Esophagus (tissue), 2 donors: Measurements from ENCODE around the gene UNC5C. TPM values are rescaled to one million over a fixed set of nuclear protein-coding genes. Genes with fewer than 3 reads are reported as not detected.

Experiments used
- H3K27ac ChIP-seq, 2 donors: one replicate each; pipeline ENCODE4 v1.5.1; 2013; ENCODE audit warnings: low read depth in 2 of 2, mild to moderate bottlenecking in 2 of 2, inconsistent platforms in 1 of 2, low read length in 1 of 2, moderate library complexity in 1 of 2
- H3K27me3 ChIP-seq, 2 donors: one replicate each; pipeline ENCODE4 v1.6.1; 2013; ENCODE audit warnings: low read length in 2 of 2, control low read depth in 1 of 2, mild to moderate bottlenecking in 1 of 2; ENCODE audit not compliant: insufficient read depth in 2 of 2, control insufficient read depth in 1 of 2
- H3K36me3 ChIP-seq, 2 donors: one replicate each; pipeline ENCODE4 v1.6.1; 2013; ENCODE audit warnings: low read length in 1 of 2; ENCODE audit not compliant: control insufficient read depth in 2 of 2, insufficient read depth in 2 of 2
- H3K4me1 ChIP-seq, 2 donors: one replicate each; pipeline ENCODE4 v1.6.1; 2013; ENCODE audit warnings: low read length in 1 of 2; ENCODE audit not compliant: control insufficient read depth in 2 of 2, insufficient read depth in 2 of 2
- H3K4me3 ChIP-seq, 2 donors: one replicate each; pipeline ENCODE4 v1.5.1; 2013; ENCODE audit warnings: low read length in 2 of 2, mild to moderate bottlenecking in 2 of 2, low read depth in 1 of 2, moderate library complexity in 1 of 2
- H3K9me3 ChIP-seq, 2 donors: one replicate each; pipeline ENCODE4 v1.6.1; 2013; ENCODE audit warnings: mild to moderate bottlenecking in 2 of 2, low read depth in 1 of 2, low read length in 1 of 2, moderate library complexity in 1 of 2; ENCODE audit not compliant: control insufficient read depth in 2 of 2, insufficient read depth in 1 of 2
- WGBS, 2 donors: extraction: QIAGEN DNeasy Blood & Tissue Kit; methylation state at CpG; one replicate each; pipeline ENCODE4 v1.1.7; 2013; 5-methylcytosine and 5-hydroxymethylcytosine counted together
- polyA plus RNA-seq, 2 donors: library from polyadenylated mRNA; stranded (reverse); fragments of 200-250 nt; gene quantifications; one replicate each; pipeline ENCODE4 v1.2.3, GENCODE V29; 2013
- donor health status: healthy with polysubstance abuse.
- donor health status: Bipolar disorder and iron deficiency.

Gene UNC5C
- polyA plus RNA-seq, 2 donors: 0.04 to 0.09 TPM

DNA sequence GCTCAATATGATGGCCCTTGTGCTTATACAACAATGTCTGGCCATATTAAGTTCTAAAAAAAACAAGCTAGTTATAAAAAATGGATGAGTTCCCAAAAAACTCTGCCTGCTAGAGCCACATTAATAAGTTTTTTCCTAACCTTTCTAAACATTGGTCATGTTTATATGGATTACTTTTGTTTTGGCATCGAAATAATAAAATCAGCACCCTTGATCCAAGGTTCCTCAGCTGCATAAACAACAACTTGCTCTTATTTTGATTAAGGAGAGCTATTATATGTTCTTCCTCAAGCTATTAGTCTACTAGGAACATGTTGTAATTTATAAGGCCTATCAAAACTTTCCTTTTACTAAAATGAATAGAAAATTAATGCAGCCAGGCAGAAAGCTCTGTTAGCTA, 48.4 kb downstream of the UNC5C start:
- Histone ChIP-seq H3K9me3 (no peaks in the 10 kb centered on the region), H3K4me1 (no peaks in the 10 kb centered on the region), H3K36me3 (no peaks in the 10 kb centered on the region), H3K27me3 (no peaks in the 10 kb centered on the region), H3K4me3 (no peak overlapping the region), H3K27ac (no peak overlapping the region)
- WGBS, 2 donors: 29 to 45% methylated on average over 1 of the region's 1 CpG

DNA sequence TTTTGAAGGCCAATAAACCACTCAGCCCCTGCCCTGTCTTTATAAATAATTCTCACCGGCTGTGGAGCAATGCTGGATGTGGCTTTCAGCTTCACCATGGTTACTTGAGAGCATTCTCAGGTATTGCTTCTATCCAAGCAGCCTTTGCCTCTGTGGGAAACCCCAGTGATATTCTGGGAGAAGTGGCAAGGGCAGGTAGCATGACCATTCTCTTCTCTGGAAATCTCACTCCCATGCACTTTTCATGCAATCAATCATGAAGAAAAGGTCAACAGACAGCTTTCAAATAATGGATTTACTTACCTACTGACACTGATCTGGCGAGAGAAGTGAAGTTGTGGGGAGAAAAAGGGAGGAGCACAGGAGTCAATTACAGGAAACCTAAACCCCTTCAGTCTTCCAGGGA, 49.5 kb downstream of the UNC5C start:
- H3K4me3 ChIP-seq: no peak overlapping the region
- 63 to 66% methylated on average over 2 of the region's 2 CpGs for WGBS, 2 donors
- H3K36me3 ChIP-seq: no peaks in the 10 kb centered on the region
- no peaks in the 10 kb centered on the region for H3K4me1 ChIP-seq
- H3K27me3 ChIP-seq: no peaks in the 10 kb centered on the region
- no peak overlapping the region for H3K27ac ChIP-seq
- H3K9me3 ChIP-seq: no peaks in the 10 kb centered on the region

DNA sequence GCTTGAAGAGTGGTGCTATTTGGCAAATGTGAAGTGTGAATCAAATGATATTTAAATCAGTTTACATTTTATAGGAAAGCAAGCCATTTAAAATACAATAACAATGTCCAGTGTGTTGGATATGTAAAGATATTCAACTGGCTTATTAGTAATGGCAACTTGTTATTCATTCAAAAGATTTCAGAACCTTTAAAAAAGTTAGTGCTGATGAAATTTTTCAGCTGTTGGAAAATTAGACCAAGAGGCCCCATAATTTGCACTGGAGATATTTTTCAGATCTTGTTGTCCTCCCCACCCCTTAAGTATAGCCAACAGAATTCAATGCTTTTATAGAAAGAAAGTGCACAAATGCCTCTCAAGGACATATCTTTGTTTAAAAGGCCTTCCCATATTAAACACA, 54.6 kb downstream of the UNC5C start:
- Histone ChIP-seq H3K27ac (no peak overlapping the region), H3K4me1 (no peaks in the 10 kb centered on the region), H3K27me3 (no peaks in the 10 kb centered on the region), H3K36me3 (no peaks in the 10 kb centered on the region), H3K4me3 (no peak overlapping the region), H3K9me3 (no peaks in the 10 kb centered on the region)

DNA sequence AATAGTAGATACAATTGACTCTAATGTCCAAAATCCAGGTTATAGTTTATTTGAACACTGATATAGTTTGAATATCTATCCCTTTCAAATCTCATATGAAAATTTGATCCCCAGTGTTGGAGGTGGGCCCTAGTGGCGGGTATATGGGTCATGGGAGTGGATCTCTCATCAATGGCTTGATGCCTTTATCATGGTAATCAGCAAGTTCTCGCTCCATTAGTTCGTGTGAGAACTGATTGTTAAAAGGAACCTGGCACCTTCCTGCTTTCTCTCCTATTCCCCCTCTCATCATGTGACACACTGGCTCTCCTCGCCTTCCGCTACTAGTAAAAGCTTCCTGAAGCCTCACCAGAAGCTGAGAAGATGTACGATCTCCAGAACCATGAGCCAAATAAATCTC, 70.1 kb downstream of the UNC5C start:
- WGBS, 2 donors: 83 to 87% methylated on average over 6 of the region's 6 CpGs
- Histone ChIP-seq H3K36me3 (no peaks in the 10 kb centered on the region), H3K27me3 (no peaks in the 10 kb centered on the region), H3K4me3 (no peak overlapping the region), H3K9me3 (peaks cover 0 to 2% of the 10 kb centered on the region in 2 donors), H3K4me1 (no peaks in the 10 kb centered on the region), H3K27ac (no peak overlapping the region)

DNA sequence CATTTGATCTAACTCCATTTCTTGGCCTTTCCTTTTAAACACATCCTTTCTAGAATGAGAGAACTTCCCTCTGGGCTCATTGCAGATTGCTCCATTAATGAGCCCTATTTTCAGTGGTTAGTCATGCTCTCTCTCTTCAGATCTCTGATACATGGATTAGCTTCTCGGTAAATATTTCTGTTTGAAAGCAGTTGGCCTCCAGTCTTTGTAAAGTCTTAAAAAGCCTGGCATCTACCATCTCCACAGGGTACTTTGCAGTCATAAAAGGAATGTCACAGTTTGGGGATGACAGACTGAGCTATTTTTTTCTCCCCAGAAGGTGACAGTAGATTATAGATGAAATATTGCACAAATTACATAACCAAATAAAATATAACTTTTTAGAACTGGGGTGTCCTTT, 72.7 kb downstream of the UNC5C start:
- 38 to 42% methylated on average over 1 of the region's 1 CpG for WGBS, 2 donors
- Histone ChIP-seq H3K4me3 (no peak overlapping the region), H3K27ac (no peak overlapping the region), H3K4me1 (no peaks in the 10 kb centered on the region), H3K9me3 (peaks cover 0 to 2% of the 10 kb centered on the region in 2 donors), H3K27me3 (no peaks in the 10 kb centered on the region), H3K36me3 (no peaks in the 10 kb centered on the region)

DNA sequence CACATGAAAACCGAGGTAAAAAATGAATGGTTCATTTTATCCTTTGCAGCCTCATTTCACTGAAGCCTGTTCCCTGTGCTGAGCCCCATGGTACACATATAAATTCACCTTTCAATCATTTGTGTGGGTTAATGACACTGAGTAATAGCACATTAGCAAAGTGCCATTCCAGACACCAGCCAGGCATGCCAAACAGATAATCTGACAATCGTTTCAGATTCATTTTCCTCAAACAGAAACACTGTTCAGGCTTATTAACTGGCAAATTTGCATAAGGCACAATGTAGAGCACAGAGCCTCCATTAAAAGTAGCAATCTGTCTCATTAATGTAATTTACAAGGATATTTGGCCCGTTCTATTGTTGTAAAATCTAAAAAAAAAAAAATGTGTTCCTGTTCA, 76.2 kb downstream of the UNC5C start:
- WGBS, 2 donors: 37 to 47% methylated on average over 3 of the region's 3 CpGs
- Histone ChIP-seq H3K9me3 (no peaks in the 10 kb centered on the region), H3K4me1 (no peaks in the 10 kb centered on the region), H3K27ac (no peak overlapping the region), H3K4me3 (no peak overlapping the region), H3K27me3 (no peaks in the 10 kb centered on the region), H3K36me3 (no peaks in the 10 kb centered on the region)

DNA sequence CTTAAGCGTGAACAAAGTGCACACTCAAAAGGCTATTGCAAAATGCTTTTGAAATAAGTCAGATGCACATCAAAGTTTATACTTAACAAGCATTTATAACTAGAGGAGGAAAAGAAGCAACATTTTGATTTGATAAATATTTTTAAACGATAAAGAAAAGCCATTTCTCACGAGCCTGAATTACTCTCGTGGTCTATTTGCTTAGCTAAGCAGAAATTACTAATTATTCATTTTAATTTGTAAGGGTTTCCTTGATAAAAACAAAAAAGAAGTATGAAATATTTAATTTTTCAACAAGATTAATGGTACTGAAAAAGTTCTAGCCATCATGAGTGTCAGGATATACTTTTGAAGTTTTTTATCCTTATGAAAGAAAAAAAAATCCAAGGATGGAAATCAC, 78.2 kb downstream of the UNC5C start:
- H3K9me3 ChIP-seq: peaks cover 0 to 3% of the 10 kb centered on the region in 2 donors
- H3K36me3 ChIP-seq: no peaks in the 10 kb centered on the region
- H3K4me3 ChIP-seq: no peak overlapping the region
- WGBS, 2 donors: 80 to 82% methylated on average over 4 of the region's 4 CpGs
- H3K27ac ChIP-seq: no peak overlapping the region
- H3K4me1 ChIP-seq: no peaks in the 10 kb centered on the region
- no peaks in the 10 kb centered on the region for H3K27me3 ChIP-seq

DNA sequence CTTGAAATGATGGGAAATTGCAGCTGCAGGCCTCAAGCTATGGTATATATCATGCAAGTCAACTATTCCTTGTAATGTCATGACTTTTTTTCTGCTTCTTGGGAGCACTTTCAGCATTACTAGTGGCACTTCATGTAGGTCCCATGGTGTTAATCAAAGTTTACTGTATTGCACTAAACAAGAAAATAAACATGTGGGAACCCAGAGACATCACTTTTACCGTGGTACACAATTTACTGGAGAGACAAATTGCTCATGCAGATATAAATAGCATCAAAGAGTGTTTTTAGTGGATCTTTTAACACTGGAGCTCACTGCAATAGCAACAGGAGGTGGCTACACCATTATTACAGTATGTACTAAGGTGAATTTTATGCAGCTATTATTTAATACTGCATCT, 79.2 kb downstream of the UNC5C start:
- Histone ChIP-seq H3K27ac (no peak overlapping the region), H3K27me3 (no peaks in the 10 kb centered on the region), H3K9me3 (peaks cover 0 to 3% of the 10 kb centered on the region in 2 donors), H3K36me3 (no peaks in the 10 kb centered on the region), H3K4me3 (no peak overlapping the region), H3K4me1 (no peaks in the 10 kb centered on the region)
- 42 to 43% methylated on average over 1 of the region's 1 CpG for WGBS, 2 donors

DNA sequence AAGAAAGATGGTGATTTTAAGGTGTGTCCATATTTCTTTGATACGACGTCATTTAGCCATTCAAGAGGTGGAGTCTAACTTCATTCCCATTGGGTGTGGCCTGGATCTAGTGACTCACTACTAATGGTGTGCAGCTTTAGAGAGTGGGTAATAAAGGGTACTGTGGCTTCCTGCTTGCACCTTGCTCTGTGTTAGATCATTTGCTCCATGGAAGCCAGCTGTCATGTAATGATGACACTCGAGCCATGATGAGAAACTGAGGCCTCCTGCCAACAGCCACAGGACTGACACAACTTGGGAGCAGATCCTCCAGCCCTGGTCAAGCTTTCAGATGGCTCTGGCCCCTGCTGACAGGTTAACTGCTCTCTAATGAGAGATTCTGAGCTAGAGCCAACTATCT, 82.0 kb downstream of the UNC5C start:
- 67 to 74% methylated on average over 3 of the region's 3 CpGs for WGBS, 2 donors
- no peak overlapping the region for H3K4me3 ChIP-seq
- no peak overlapping the region for H3K27ac ChIP-seq
- no peaks in the 10 kb centered on the region for H3K27me3 ChIP-seq
- no peaks in the 10 kb centered on the region for H3K36me3 ChIP-seq
- no peaks in the 10 kb centered on the region for H3K4me1 ChIP-seq
- H3K9me3 ChIP-seq: peaks cover 0 to 3% of the 10 kb centered on the region in 2 donors

DNA sequence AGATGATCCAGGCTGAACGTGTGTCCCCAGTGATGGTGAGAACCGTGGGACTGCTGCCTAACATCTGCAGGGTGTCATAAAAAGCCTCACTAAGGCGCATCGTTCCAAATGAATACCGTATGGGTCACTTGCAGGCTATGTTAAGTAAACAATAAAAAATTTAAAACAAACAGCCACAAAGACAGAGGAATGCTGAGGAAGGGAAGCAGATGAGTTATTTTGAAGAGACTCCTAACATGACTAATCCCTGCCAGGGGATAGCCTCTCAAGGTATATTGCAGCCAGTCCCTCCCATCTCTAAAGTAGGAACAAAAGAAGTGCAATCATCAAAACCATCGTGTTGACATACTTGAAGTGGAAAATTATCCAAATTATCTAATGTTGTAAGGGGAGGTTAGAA, 83.8 kb downstream of the UNC5C start:
- H3K27me3 ChIP-seq: no peaks in the 10 kb centered on the region
- 40 to 46% methylated on average over 6 of the region's 6 CpGs for WGBS, 2 donors
- H3K4me3 ChIP-seq: no peak overlapping the region

More for the DNA sequence above, 83.8 kb downstream of the UNC5C start:
- H3K4me1 ChIP-seq: no peaks in the 10 kb centered on the region
- no peak overlapping the region for H3K27ac ChIP-seq
- H3K9me3 ChIP-seq: peaks cover 0 to 3% of the 10 kb centered on the region in 2 donors
- H3K36me3 ChIP-seq: no peaks in the 10 kb centered on the region
